ENCODE results near the gene ETS1. TPM values are rescaled to one million over a fixed set of nuclear protein-coding genes. Genes with fewer than 3 reads are reported as not detected.

ETS1 gene
- total RNA-seq, 1 donor from 2014 or later, result 45.6 TPM

DNA sequence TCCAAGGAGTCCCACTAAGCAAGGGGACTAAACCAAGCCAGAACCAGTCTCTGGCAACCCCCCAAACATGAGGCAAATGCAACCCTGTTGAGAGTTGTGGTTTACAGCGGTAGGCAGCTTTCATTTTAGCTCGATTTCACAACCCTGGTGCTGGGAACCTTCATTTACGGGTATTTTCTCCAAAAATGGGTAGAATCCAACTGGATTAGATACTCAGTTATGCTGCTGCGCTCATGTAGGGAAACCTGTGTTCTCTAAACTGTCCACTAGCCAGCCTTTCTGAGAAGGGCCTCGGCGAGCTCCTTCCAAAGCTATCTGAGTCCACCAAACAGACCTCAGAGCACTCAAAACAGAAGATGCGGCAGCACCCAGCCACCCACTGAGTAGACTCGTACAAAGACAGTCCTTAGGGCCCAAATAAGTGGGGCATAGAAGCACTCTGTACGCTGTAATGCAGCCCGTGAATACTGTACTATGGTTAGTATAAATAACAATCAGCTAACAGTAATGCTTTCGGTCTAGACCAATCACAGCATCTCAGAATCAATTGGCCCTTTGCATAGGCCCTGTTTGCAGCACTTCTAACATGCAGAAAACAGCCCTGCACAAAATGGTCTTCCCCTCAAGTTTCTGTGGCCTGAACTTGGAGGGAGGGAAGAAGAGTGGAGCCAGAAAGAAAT, 104.7 kb downstream of the ETS1 start:
- DNase-seq (peak; percentile 50), ATAC-seq (ENCODE audit: poor library complexity) (peak; percentile 37)
- intact Hi-C loops (cut with DNase I), result no loop called here

GRCh38 chr11:128482092-128482491, 105.3 kb downstream of the ETS1 start:
- intact Hi-C loops (cut with DNase I), result no loop called here
- DNase-seq (no peak), ATAC-seq (ENCODE audit: poor library complexity) (no peak)

DNA sequence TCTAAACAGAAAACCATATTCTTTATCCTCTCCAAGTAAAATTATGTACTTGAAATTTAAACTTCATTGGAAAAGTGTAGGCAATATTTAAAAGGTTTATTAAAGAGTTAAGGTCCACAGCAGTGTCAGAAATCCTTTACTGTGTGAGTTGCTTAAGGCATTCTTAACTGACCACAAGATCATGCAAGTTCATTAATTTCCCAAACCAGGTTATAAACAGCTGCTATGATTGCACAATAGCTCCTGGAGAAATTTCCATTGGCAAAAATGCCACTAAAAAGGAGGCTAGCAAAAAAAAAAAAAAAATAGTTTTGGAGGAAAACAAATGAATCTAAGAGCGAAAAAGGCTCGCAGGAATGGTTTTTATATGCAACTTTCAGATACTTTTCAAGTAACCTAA, 106.2 kb downstream of the ETS1 start:
- peak; percentile 63 for ATAC-seq (ENCODE audit: poor library complexity)
- no peak for DNase-seq
- intact Hi-C loops (cut with DNase I), result no loop called here

DNA sequence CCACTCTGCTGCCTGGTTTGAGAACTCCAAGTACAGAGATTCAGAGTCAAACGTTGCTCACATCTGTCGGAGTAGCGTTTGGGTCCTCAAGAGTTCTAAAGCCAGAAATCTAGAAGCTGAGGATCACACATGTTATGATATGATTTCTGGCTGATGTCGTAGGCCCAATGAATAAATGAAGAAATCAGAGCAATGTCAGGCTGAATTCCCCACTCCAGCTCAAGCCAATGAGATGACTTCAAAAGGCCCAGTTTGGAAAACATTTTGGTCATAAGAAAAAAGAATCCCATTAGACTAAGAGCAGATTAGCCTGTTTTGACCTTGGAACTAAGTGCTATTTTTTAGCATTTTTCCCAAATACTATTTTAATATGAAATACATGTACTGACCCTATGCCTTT, 106.7 kb downstream of the ETS1 start:
- intact Hi-C loops (cut with DNase I), result no loop called here
- DNase-seq (no peak), ATAC-seq (ENCODE audit: poor library complexity) (peak; percentile 47)

DNA sequence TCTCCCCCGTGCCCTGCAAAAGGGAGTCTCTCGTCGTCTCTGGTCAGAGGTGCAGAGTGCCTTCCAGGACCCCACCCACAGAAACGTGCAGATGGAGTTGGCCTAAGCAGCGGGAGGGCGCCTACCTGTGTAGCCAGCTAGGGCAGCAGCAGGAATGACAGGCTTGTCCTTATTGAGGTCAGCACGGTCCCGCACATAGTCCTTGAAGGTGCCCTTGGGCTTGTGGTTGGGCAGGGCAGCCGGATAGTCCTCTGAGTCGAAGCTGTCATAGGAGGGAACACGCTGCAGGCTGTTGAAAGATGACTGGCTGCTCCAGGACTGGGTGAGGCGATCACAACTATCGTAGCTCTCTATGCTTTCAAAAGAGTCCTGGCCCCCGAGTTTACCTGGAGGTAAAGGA, 107.3 kb downstream of the ETS1 start:
- ATAC-seq (ENCODE audit: poor library complexity) (peak; percentile 75), DNase-seq (peak; percentile 52)
- intact Hi-C loops (cut with DNase I), result no loop called here

DNA sequence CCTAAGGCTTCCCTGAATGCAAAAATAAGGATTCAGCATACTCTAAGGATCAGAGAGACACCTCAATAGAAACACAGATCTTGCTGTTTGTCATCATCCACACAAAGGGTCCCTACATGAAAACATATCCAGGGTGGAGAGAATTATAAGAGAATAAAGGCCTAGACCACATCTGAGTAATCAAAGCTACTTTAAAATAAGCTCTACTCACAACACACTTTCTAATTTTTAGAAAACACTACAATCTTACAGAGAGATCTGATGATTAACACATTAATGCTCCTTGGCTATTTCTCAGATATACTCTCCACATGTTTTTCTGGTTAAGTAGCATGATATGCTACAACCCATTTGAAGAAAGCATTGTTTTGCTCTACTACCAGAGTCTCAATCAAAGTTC, 108.2 kb downstream of the ETS1 start:
- no peak for ATAC-seq (ENCODE audit: poor library complexity)
- DNase-seq, result no peak
- intact Hi-C loops (cut with DNase I), result loop anchor here (10.0 kb wide), 1 partner anchor 146 kb away; no protein-coding TSS in a partner anchor

DNA sequence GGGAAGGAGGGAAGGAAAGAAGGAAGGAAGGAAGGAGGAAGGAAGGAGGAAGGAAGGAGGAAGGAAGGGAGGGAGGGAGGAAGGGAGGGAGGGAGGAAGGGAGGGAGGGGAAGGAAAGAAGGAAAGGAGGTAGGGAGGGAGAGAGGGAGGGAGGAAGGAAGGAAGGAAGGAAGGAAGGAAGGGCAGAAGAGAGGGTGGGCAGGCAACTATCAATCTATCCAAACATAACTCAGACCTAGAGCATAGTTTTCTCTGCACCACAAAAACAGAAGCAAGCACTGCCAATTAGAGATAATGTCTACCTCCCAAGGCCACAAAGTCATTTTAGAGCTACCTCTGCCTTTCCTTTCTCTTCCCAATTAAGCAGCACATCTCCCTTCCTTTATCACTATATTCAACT, 109.1 kb downstream of the ETS1 start:
- no peak for DNase-seq
- intact Hi-C loops (cut with DNase I), result loop anchor here (10.0 kb wide), 1 partner anchor 146 kb away; no protein-coding TSS in a partner anchor
- no peak for ATAC-seq (ENCODE audit: poor library complexity)

DNA sequence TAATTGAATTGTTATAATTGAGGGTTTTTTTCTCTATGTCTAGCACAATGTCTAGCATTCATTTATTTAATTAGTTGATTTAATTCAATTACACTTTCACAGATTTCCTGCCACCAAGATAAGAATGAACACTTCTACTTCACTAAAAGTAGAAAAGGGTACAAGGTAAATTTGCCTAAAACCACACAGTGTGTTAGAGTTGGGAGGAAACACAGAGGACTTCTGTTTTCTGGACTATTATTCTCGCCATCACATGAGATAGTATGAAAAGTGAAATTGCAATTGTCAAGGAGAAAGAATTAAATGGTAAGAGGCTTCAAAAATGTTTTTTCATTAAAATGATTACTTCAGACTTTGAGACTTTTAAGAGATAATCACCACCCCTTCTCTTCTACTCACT, 109.5 kb downstream of the ETS1 start:
- ATAC-seq (ENCODE audit: poor library complexity), result no peak
- intact Hi-C loops (cut with DNase I), result loop anchor here (10.0 kb wide), 1 partner anchor 147 kb away; no protein-coding TSS in a partner anchor
- DNase-seq, result no peak

- intact Hi-C loops (cut with DNase I), result loop anchor here (10.0 kb wide), 1 partner anchor 148 kb away; no protein-coding TSS in a partner anchor
- DNase-seq (no peak), ATAC-seq (ENCODE audit: poor library complexity) (no peak)
Measured at GRCh38 chr11:128477278-128477677, 110.1 kb downstream of the ETS1 start.

- no peak for ATAC-seq (ENCODE audit: poor library complexity)
- intact Hi-C loops (cut with DNase I), result loop anchor here (10.0 kb wide), 1 partner anchor 148 kb away; no protein-coding TSS in a partner anchor
- DNase-seq, result no peak
Measured at GRCh38 chr11:128476729-128477128, 110.6 kb downstream of the ETS1 start.

DNA sequence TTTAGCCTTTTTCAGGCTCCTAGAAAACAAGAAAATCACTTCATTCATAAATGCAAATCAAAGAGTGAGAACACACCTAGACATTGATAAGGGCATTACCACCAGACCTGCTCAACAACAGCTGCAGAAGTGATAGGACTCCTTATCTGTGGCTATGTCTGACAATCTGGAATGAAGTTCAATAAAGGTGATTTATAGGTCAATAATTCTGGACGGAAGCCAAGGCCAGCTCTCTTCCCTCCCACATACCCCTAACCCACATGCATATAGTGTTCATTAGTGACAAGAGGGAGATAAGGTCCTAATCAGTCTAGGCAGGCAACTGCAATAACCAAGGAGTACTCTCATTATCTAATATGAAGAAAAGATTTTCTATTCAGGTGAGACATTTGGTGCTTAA, 111.3 kb downstream of the ETS1 start:
- no peak for ATAC-seq (ENCODE audit: poor library complexity)
- intact Hi-C loops (cut with DNase I), result loop anchor here (10.0 kb wide), 1 partner anchor 149 kb away; no protein-coding TSS in a partner anchor

DNA sequence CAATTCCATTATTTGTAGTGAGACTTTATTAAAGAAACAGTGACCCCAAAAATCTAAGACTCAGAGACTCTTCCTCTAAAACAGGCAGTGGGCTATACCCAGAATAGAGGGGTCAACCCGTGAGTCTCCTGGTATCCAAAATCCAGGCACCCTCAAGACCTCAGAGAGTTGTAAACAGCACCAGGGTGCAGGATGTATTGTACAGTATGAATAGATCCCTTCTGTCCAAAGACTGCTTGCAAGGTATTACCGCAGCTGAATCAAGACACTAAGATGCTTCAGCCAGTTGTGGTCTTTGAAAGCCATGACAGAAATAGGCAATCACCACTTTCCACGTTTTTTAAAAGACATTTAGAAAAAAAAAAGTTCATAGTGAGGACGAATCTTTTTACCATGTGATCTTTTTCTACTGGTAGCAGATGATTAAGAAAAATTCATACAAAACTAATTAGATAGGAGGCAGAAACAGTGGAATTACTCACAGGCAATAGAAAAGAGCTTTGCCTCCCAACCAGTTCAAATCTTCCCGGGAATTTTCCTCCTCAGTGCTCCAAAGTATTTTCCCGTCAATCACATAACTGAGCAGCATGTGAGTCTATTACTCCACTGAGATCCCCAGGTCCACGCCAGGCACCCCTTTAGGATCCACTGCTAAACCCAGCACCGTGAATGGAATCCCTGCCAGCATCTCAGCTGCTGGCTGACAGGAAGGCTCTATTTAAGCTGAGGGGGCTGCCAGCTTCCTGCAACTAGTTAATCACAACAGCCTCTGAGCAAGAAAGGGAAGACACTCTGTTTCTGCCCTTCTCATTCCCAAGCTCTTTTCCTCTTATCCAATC, 113.1 kb downstream of the ETS1 start:
- peak; percentile 39 for DNase-seq
- ATAC-seq (ENCODE audit: poor library complexity), result peak; percentile 19
- intact Hi-C loops (cut with DNase I), result loop anchor here (10.0 kb wide), 1 partner anchor 151 kb away; no protein-coding TSS in a partner anchor

More for the DNA sequence above, 111.3 kb downstream of the ETS1 start:
- DNase-seq, result no peak

GRCh38 chr11:128473636-128474035, 113.7 kb downstream of the ETS1 start:
- no peak for DNase-seq
- intact Hi-C loops (cut with DNase I), result loop anchor here (10.0 kb wide), 1 partner anchor 151 kb away; no protein-coding TSS in a partner anchor
- ATAC-seq (ENCODE audit: poor library complexity), result no peak

GRCh38 chr11:128472128-128473089, 114.9 kb downstream of the ETS1 start:
- DNase-seq, result no peak
- intact Hi-C loops (cut with DNase I), result loop anchor here (10.0 kb wide), 1 partner anchor 152 kb away; no protein-coding TSS in a partner anchor
- no peak for ATAC-seq (ENCODE audit: poor library complexity)

- intact Hi-C loops (cut with DNase I), result loop anchor here (10.0 kb wide), 1 partner anchor 154 kb away; no protein-coding TSS in a partner anchor
- DNase-seq (peak; percentile 46), ATAC-seq (ENCODE audit: poor library complexity) (no peak)
Measured at GRCh38 chr11:128471138-128471661, 116.2 kb downstream of the ETS1 start.

DNA sequence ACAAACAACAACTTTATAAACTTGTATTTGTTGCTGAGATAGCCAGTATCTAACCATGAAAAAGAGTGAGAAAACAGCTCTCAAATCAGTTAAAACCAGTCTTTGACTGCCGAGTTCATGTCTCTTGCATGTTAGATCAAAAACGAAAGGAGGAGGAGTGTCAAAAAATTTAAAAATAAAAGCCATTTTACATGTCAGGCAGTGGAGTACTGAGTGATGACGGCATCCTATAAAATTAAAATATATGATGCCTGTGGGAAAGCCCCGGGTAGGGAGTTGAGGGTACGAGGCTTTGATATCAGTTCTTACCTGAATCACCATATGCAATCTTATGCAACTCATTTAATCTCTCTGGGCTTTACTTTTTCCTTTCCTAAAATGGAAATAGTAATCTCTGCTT, 117.3 kb downstream of the ETS1 start:
- ATAC-seq (ENCODE audit: poor library complexity) (no peak), DNase-seq (no peak)
- intact Hi-C loops (cut with DNase I), result loop anchor here (10.0 kb wide), 1 partner anchor 155 kb away; no protein-coding TSS in a partner anchor

DNA sequence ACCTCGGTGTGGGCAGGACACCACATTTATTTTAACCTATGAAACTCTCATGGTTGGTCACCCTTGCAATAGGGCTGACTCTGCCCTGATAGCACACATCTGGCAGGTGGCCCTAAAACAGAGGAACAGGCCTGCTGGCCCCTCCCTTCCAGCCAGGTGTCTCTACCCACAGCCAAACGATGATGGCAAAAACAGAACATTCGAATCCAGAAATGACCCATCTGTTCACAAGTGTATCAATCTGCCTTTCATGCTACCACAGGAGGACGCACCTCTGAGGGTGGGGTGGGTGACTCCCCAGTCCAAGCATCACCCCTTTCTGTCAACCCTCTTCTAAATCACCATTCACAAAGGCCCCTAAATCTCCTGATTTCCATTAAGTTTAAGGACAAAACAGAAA, 118.1 kb downstream of the ETS1 start:
- intact Hi-C loops (cut with DNase I), result loop anchor here (10.0 kb wide), 1 partner anchor 174 kb away; no protein-coding TSS in a partner anchor
- DNase-seq (no peak), ATAC-seq (ENCODE audit: poor library complexity) (no peak)

DNA sequence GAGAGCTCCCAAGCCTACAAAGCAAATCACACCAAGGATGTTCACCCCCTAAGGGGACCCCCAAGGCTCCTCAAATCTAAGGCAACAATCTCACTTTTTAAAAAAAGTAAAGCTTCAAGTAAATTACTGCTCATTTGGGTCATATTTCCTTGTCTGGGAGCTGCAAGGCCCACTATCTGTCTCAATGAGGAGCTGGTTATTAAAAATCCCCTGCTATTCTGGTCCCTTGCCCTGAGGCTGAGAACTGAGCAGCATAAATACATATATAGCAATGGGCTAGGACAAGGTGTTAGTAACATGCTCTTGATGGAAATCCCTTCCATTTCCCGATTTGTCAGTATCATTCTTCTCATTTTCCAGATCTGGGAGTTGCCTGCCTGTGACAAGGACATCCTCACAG, 119.2 kb downstream of the ETS1 start:
- intact Hi-C loops (cut with DNase I), result loop anchor here (10.0 kb wide), 1 partner anchor 173 kb away; no protein-coding TSS in a partner anchor
- ATAC-seq (ENCODE audit: poor library complexity) (no peak), DNase-seq (no peak)

All from Right ventricle myocardium superior (tissue), 1 donor.